ENCODE data around the gene OCA2. TPM values are rescaled to one million over a fixed set of nuclear protein-coding genes. Genes with fewer than 3 reads are reported as not detected.
"Not testable (repeated sequence)": the region's sequence is repeated elsewhere in the genome, so short reads cannot be mapped to it uniquely, and the experiment has no call there.

Gene OCA2
- total RNA-seq, 2 experiments from 2014 or later = not detected

GRCh38 chr15:27722102-27722501 lies 377.0 kb downstream of the OCA2 start:
- intact Hi-C loops (cut with DNase I, micrococcal nuclease) = no loop called here
- Mint-ChIP-seq H3K9me3 (ENCODE audit: low read depth) (peaks cover 15% of the 10 kb centered on the region), H3K36me3 (ENCODE audit: low read depth) (no peaks in the 10 kb centered on the region), H3K4me3 (no peak overlapping the region), H3K27me3 (no peaks in the 10 kb centered on the region), H3K27ac (no peak overlapping the region), H3K4me1 (no peaks in the 10 kb centered on the region)
- POLR2A ChIA-PET = no interaction called here
- DNase-seq (no peak), ATAC-seq (no peak)
- CTCF ChIA-PET = no interaction called here

GRCh38 chr15:27714675-27715074 lies 384.4 kb downstream of the OCA2 start:
- DNase-seq = no peak
- no peaks in the 10 kb centered on the region for H3K4me1 Mint-ChIP-seq
- H3K9me3 Mint-ChIP-seq (ENCODE audit: low read depth) = peaks cover 29% of the 10 kb centered on the region
- H3K36me3 Mint-ChIP-seq (ENCODE audit: low read depth) = no peaks in the 10 kb centered on the region
- no peak overlapping the region for H3K4me3 Mint-ChIP-seq
- no peaks in the 10 kb centered on the region for H3K27me3 Mint-ChIP-seq
- ATAC-seq = no peak
- intact Hi-C loops (cut with DNase I, micrococcal nuclease) = no loop called here
- H3K27ac Mint-ChIP-seq = no peak overlapping the region
- POLR2A ChIA-PET = no interaction called here
- CTCF ChIA-PET = no interaction called here

- intact Hi-C loops (cut with DNase I, micrococcal nuclease); POLR2A ChIA-PET; H3K27me3 Mint-ChIP-seq; H3K27ac Mint-ChIP-seq; H3K4me3 Mint-ChIP-seq; ATAC-seq; DNase-seq; H3K36me3 Mint-ChIP-seq (ENCODE audit: low read depth); H3K4me1 Mint-ChIP-seq: not testable (repeated sequence)
- CTCF ChIA-PET = interaction anchor here (1.0 kb wide), 1 partner anchor 27 kb away, joined by 3 read pairs; no protein-coding TSS in a partner anchor
- H3K9me3 Mint-ChIP-seq (ENCODE audit: low read depth) = peaks cover 26% of the 10 kb centered on the region
Observed at GRCh38 chr15:27713850-27714249, 385.3 kb downstream of the OCA2 start.

GRCh38 chr15:27707257-27707656 lies 391.9 kb downstream of the OCA2 start:
- POLR2A ChIA-PET = no interaction called here
- ATAC-seq (no peak), DNase-seq (no peak)
- H3K4me3 Mint-ChIP-seq = no peak overlapping the region
- H3K9me3 Mint-ChIP-seq (ENCODE audit: low read depth) = peaks cover 14% of the 10 kb centered on the region
- CTCF ChIA-PET = no interaction called here
- no peaks in the 10 kb centered on the region for H3K36me3 Mint-ChIP-seq (ENCODE audit: low read depth)
- intact Hi-C loops (cut with DNase I, micrococcal nuclease) = no loop called here
- no peaks in the 10 kb centered on the region for H3K4me1 Mint-ChIP-seq
- H3K27ac Mint-ChIP-seq = no peak overlapping the region
- no peaks in the 10 kb centered on the region for H3K27me3 Mint-ChIP-seq

- Mint-ChIP-seq H3K36me3 (ENCODE audit: low read depth) (no peaks in the 10 kb centered on the region), H3K27me3 (no peaks in the 10 kb centered on the region), H3K4me3 (no peak overlapping the region), H3K4me1 (no peaks in the 10 kb centered on the region), H3K27ac (no peak overlapping the region), H3K9me3 (ENCODE audit: low read depth) (peaks cover 16% of the 10 kb centered on the region)
- no peak for DNase-seq
- no peak for ATAC-seq
- intact Hi-C loops (cut with DNase I, micrococcal nuclease) = no loop called here
- ChIA-PET CTCF (no interaction called here), POLR2A (no interaction called here)
Observed at GRCh38 chr15:27706300-27706699, 392.8 kb downstream of the OCA2 start.

GRCh38 chr15:27705056-27705455 lies 394.1 kb downstream of the OCA2 start:
- Mint-ChIP-seq H3K27me3 (no peaks in the 10 kb centered on the region), H3K4me3 (no peak overlapping the region), H3K27ac (no peak overlapping the region), H3K9me3 (ENCODE audit: low read depth) (peaks cover 14% of the 10 kb centered on the region), H3K4me1 (no peaks in the 10 kb centered on the region), H3K36me3 (ENCODE audit: low read depth) (no peaks in the 10 kb centered on the region)
- DNase-seq (no peak), ATAC-seq (no peak)
- ChIA-PET POLR2A (no interaction called here), CTCF (no interaction called here)
- intact Hi-C loops (cut with DNase I, micrococcal nuclease) = no loop called here

Other genes with a start within 250 kb of the OCA2 start
- 10 to 100 TPM; 26.8 to 35.0 TPM for gene HERC2, start 222.9 kb upstream of the OCA2 start, total RNA-seq

Data from activated CD4-positive, alpha-beta T cell treated with anti-CD3 and anti-CD28 coated beads for 36 hours (primary cell).